GM21381 (cell line): ENCODE measurements around the gene SLC6A15.

Experiments
- ATAC-seq: cut with Tn5 transposase; IDR thresholded peaks from one replicate; pipeline ENCODE4 v1.9.1; 2021; ENCODE audit warnings: mild to moderate bottlenecking, moderate library complexity; ENCODE audit not compliant: unreplicated experiment

The SLC6A15 gene

GRCh38 chr12:84912198-84913128 lies at the start of gene SLC6A15:
Gene SLC6A15, minus strand, starts transcription at chr12:84912799. Its CDS starts 20,679 bp downstream, at chr12:84892120.
- no peak for ATAC-seq

- ATAC-seq, result no peak
These were observed 48.3 kb upstream of the SLC6A15 start for GRCh38 chr12:84960918-84961317.

DNA sequence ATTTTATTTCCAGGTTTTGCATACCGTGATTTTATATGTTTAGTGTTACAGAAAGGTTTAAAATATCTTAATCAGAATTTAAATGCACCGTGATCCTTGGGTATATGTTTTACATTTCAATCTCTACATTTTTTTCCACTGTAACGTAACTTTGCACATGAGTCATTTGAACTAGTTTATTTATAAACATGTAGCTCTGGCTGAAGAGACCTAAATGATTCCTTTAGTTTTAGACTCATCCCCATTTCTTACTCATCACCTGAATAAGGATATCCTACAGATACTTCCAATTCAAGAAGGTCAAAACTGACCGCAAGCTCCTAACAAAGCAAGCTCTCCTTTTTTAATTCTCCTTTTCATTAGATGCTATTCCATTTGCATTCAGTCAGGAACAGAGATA lies 42.7 kb upstream of the SLC6A15 start:
- ATAC-seq, result no peak

DNA sequence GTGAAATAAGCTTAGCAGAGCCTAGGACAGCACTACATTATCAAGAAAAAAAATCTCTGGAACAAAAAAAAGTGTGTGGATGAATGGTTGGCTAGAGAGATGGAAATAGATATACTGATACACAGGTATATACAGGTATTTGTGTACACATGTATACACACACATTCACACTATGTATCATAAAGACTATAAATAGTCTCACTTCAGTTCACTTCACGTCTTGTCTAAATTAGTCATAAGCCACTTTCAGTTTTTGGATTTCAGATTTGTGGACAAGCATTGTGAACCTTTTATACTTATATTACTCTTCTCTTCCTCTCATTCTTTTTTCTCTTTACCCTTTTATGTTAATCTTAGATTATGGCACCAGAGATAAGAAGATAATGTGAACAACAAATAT lies 41.8 kb upstream of the SLC6A15 start:
- no peak for ATAC-seq

- no peak for ATAC-seq
These were observed 38.5 kb upstream of the SLC6A15 start for GRCh38 chr12:84950971-84951546.

DNA sequence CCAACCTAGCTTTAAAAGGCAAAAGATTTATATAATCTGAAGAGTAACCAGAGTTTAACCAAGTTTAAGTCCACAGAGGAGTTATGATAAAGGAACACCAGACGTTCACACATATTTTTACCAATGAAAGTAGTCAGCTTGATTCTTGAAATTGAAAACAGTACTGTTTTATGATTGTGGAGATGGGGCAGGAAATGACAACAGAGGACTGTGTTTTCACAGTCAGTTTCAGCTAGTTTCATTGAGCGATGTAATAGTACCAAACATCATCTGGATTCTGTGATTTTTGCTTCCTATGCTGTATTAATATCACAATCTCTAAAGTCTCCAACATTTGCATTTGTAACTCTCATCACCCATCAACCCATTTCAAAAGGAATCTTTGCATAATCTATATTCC lies 34.2 kb upstream of the SLC6A15 start:
- no peak for ATAC-seq

DNA sequence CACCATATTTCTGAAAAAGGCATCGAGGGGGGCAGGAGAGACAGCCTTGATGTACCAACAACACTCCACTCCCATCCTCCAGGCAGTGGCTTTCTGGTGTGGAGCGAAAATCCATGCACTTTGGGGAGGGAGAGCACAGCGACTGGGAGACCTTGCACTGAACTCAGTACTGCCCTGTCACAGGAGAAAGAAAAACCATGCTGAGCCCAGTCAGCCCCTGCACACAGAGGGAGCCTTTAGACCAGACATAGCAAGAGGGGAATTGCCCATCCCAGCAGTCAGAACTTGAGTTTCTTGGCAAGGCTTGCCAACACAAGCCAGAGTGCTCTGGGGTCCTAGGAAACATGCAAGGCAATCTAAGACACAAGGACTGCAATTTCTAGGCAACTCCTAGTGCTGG lies 24.8 kb upstream of the SLC6A15 start:
- ATAC-seq, result no peak

- ATAC-seq, result no peak
These were observed 16.9 kb upstream of the SLC6A15 start for GRCh38 chr12:84929501-84929900.

DNA sequence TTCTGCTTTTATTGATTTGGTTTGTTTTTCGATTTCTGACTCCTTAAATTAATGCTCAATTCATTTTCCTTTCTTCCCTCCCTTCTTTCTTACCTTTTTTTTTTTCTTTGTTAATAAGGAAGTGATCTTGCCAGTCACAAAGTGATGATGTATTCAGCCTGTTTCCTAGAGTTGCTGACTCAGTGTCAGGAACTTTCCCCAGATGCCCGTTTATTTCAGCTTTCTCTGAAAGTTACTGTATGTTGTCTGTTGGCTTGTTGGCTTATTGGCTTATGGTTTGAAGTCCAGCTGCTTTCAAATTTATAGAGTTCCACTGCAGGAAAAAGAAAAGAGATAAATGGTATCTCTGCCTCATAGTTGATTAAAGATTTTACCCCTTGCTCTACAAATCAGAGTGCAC lies 12.4 kb upstream of the SLC6A15 start:
- no peak for ATAC-seq

DNA sequence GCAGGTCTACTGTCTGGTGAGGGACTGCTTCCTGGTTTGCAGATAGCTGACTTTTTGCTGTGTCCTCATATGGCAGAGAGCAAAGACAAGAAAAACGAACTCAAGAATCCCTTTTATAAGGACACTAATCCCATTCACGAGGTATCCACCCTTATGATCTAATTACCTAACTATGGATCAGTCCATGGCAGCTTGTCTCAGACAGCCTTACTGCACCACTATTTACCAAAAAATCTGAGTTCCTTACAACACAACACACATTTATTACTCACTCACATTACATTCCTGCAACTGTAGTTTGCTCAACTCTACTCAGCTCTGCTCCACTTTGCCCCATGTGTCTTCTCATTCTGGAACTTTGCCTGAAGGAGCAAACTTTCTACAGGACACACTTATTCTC lies 10.1 kb upstream of the SLC6A15 start:
- no peak for ATAC-seq

- ATAC-seq, result no peak
These were observed 7.7 kb upstream of the SLC6A15 start for GRCh38 chr12:84920331-84920730.

DNA sequence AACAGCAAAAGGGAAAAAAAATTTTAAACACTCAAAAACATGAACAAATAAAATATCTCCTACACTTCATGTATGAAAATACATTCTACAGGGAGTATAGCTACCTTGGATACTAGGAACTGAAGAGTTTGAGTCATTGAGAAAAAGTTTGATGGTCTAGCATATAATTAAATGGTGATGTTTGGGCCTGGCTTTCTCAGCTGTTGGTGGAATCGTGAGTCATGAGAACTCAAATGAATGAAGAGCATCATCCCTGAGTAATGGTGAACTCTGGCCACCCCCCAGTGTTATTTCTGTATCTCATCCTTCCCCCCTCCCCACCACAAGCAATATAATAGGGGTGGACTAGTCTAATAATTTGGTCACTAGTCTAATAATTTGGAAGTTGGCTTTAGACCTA lies 6.7 kb upstream of the SLC6A15 start:
- no peak for ATAC-seq

- ATAC-seq, result no peak
These were observed 523 bp upstream of the SLC6A15 start for GRCh38 chr12:84913129-84913515.

GRCh38 chr12:84911271-84912197 lies 1.1 kb downstream of the SLC6A15 start:
- no peak for ATAC-seq

- no peak for ATAC-seq
These were observed 1.9 kb downstream of the SLC6A15 start for GRCh38 chr12:84910549-84911241.

GRCh38 chr12:84904051-84904450 lies 8.5 kb downstream of the SLC6A15 start:
- no peak for ATAC-seq

DNA sequence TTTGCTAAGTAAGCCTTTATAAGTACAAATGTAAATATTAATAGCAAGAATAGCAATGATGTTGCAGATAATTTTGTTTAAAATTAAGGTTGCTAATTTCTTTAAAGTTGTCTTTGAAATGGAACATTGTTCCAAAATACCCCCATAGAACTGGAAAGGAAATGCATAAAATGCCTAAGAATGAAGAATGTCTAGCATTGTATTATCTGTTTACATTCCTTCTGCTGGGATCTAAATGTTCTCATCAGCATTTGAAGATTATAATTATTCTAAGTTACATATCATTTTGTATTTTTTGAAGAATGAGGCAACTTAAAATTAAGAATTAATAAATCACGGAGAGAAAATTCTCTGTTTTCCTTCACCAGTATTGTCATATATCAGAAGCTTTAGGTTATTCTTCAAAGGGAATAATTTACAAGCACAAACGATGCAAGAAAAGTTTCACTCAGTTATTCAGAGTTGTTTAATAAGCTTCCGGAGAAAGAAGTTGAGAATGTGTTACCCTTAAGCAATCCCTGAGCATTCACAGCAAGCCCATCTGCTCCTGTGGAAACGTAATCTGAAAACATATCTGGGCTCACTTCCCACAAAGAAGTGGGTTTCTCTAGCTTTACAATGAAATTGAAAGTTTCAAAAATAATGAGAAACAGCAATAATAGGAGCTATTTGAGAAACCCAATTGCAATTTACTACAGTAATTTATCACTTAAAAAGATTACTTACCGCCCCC lies 21.3 kb downstream of the SLC6A15 start:
- no peak for ATAC-seq

DNA sequence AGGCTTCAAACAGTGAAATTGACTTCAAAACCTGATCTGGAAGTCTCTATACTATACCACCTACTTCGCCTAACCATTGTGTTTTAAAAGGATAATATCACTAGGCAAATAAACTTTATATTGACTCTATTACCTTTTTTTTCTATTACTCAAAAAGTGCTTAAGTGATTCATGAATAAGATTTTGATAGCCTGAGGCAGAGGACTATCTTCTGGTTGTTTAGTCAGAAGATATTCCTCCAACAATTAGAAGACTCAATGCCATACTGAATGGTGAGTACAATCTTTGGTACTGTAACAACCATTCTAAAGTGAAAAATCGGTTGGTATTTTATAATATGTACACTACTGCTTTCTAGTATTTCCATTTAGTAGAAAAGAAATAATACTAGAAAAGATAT lies 22.8 kb downstream of the SLC6A15 start:
- ATAC-seq, result no peak

GRCh38 chr12:84888861-84889260 lies 23.7 kb downstream of the SLC6A15 start:
- ATAC-seq, result no peak

DNA sequence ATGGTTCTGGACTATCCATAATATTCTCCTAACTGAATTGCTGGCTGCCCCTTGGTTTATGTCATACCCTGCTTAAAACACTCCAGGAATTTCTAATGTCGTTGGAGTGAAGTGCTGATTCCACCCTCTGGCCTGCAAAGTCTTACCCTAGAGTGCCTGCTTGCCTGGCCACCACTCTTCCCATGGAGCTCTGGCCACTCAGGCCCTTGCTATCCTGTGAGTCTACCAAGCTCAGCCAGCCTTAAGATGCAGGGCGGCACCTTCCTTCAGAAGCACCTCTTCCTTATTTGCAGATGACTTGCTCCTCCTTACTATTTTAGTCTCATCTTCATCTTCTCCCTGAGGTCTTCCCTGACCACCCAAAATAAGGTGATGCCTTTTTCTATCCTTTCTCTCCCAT lies 35.3 kb downstream of the SLC6A15 start:
- ATAC-seq, result no peak
